H1 (cell line): ENCODE measurements around the gene EHBP1. TPM values are rescaled to one million over a fixed set of nuclear protein-coding genes. Genes with fewer than 3 reads are reported as not detected.

ENCODE experiments used
- CTCF ChIA-PET: fragments of 300-600 bp; sonication (Branson Sonifier 250); formaldehyde crosslinking; loops from one replicate; lab custom pipeline; 2021; ENCODE audit not compliant: partially characterized antibody; lab: Charles Lee
- POLR2A ChIA-PET: fragments of 300-600 bp; sonication (Branson Sonifier 250); formaldehyde crosslinking; loops from one replicate; lab custom pipeline; 2021; ENCODE audit warnings: inconsistent platforms; ENCODE audit not compliant: partially characterized antibody; lab: Charles Lee
- DNase-seq, 2 experiments: peaks; one replicate each; pipeline versions ENCODE4 v3.0.0 to v3.0.0-alpha.2; 2010 to 2022; ENCODE audit warnings: low spot score in 2 of 2, low read depth in 1 of 2, mixed read lengths in 1 of 2
- FAIRE-seq: peaks from 2 replicates; lab custom pipeline; 2011; peaks lifted over from hg19 to GRCh38; lab: Jason Lieb, UNC
- H2AFZ ChIP-seq: 2 replicates; pipeline ENCODE4 v1.8.1; 2012; ENCODE audit warnings: low read length, inconsistent platforms
- H2AK5ac ChIP-seq: 2 replicates; pipeline ENCODE4 v1.6.1; 2013; ENCODE audit warnings: low read depth, low read length
- H2BK120ac ChIP-seq: replicated peaks from 2 replicates; pipeline ENCODE3; 2013; ENCODE audit warnings: low read depth, low read length, inconsistent platforms
- H2BK12ac ChIP-seq: 2 replicates; pipeline ENCODE4 v1.6.1; 2013; ENCODE audit warnings: low read depth, low read length
- H2BK15ac ChIP-seq: 2 replicates; pipeline ENCODE4 v1.6.1; 2013; ENCODE audit warnings: low read length
- H2BK20ac ChIP-seq: 2 replicates; pipeline ENCODE4 v1.6.1; 2013; ENCODE audit warnings: low read length
- H2BK5ac ChIP-seq: 2 replicates; pipeline ENCODE4 v1.6.1; 2013; ENCODE audit warnings: low read depth, low read length
- H3K14ac ChIP-seq: 2 replicates; pipeline ENCODE4 v1.6.1; 2013; ENCODE audit warnings: inconsistent platforms; ENCODE audit not compliant: insufficient read length
- H3K18ac ChIP-seq: 2 replicates; pipeline ENCODE4 v1.6.1; 2013; ENCODE audit warnings: low read length; ENCODE audit errors: extremely low read depth
- H3K23ac ChIP-seq: 2 replicates; pipeline ENCODE4 v1.6.1; 2013; ENCODE audit warnings: inconsistent platforms; ENCODE audit not compliant: insufficient read length
- H3K23me2 ChIP-seq: 2 replicates; pipeline ENCODE4 v1.6.1; 2013; ENCODE audit warnings: low read depth, low read length
- H3K27ac ChIP-seq: 2 replicates; pipeline ENCODE4 v1.6.1; 2011; ENCODE audit warnings: low read depth, low read length, inconsistent platforms
- H3K27me3 ChIP-seq, 4 experiments: replicated peaks in 1 of 4; 1 replicate in 1 of 4; 2 replicates in 3 of 4; pipeline versions ENCODE4 v1.6.1 to v1.8.1; 2011 to 2013; ENCODE audit warnings: low read length in 3 of 4, mild to moderate bottlenecking in 3 of 4, inconsistent platforms in 2 of 4, mixed read lengths in 2 of 4, moderate library complexity in 1 of 4; ENCODE audit not compliant: control insufficient read depth in 3 of 4, insufficient read depth in 3 of 4; ENCODE audit errors: extremely low read depth in 1 of 4
- H3K36me3 ChIP-seq, 4 experiments: 2 replicates each; pipeline versions ENCODE4 v1.6.1 to v1.8.1; 2011 to 2013; ENCODE audit warnings: mild to moderate bottlenecking in 4 of 4, low read length in 3 of 4, moderate library complexity in 2 of 4, control low read depth in 1 of 4, inconsistent platforms in 1 of 4; ENCODE audit not compliant: insufficient read depth in 4 of 4, control insufficient read depth in 2 of 4
- H3K4ac ChIP-seq: replicated peaks from 2 replicates; pipeline ENCODE3; 2013; ENCODE audit warnings: low read length, low read depth, mixed read lengths, inconsistent platforms; ENCODE audit not compliant: insufficient read length
- H3K4me1 ChIP-seq, 4 experiments: replicated peaks in 1 of 4; 1 replicate in 1 of 4; 2 replicates in 3 of 4; pipeline versions ENCODE4 v1.6.1 to v1.8.1; 2011 to 2013; ENCODE audit warnings: low read length in 3 of 4, inconsistent platforms in 2 of 4, mixed read lengths in 1 of 4; ENCODE audit not compliant: insufficient read depth in 4 of 4, control insufficient read depth in 3 of 4
- H3K4me2 ChIP-seq, 2 experiments: 2 replicates each; pipeline versions ENCODE4 v1.6.1 to v1.8.1; 2011 to 2013; ENCODE audit warnings: low read depth in 2 of 2, low read length in 2 of 2, control low read depth in 1 of 2, inconsistent platforms in 1 of 2, mild to moderate bottlenecking in 1 of 2; ENCODE audit not compliant: insufficient read depth in 1 of 2
- H3K4me3 ChIP-seq, 4 experiments: fragments of 200-600, 300-600 bp in 1 of 4; sonication (generic), shearing (Covaris generic), sonication (Bioruptor Twin) in 1 of 4; 2 replicates each; pipeline versions ENCODE4 v1.5.1 to v1.8.1; 2011 to 2016; ENCODE audit warnings: low read length in 4 of 4, low read depth in 3 of 4, control low read depth in 2 of 4, inconsistent platforms in 2 of 4, mild to moderate bottlenecking in 2 of 4, mixed read lengths in 1 of 4, moderate library complexity in 1 of 4; ENCODE audit not compliant: insufficient read depth in 2 of 4; ENCODE audit errors: extremely low read depth in 1 of 4
- H3K56ac ChIP-seq: replicated peaks from 2 replicates; pipeline ENCODE3; 2013; ENCODE audit warnings: low read depth, mild to moderate bottlenecking, mixed read lengths, low read length, inconsistent platforms; ENCODE audit not compliant: insufficient read length
- H3K79me1 ChIP-seq: 2 replicates; pipeline ENCODE4 v1.6.1; 2013; ENCODE audit warnings: low read depth, low read length, control low read depth
- H3K79me2 ChIP-seq, 2 experiments: 2 replicates each; pipeline versions ENCODE4 v1.6.1 to v1.8.1; 2012 to 2013; ENCODE audit warnings: low read length in 2 of 2, mild to moderate bottlenecking in 2 of 2, inconsistent platforms in 1 of 2; ENCODE audit not compliant: insufficient read depth in 2 of 2, control insufficient read depth in 1 of 2
- H3K9ac ChIP-seq, 4 experiments: replicated peaks in 1 of 4; 1 replicate in 1 of 4; 2 replicates in 3 of 4; pipeline versions ENCODE4 v1.6.1 to v1.8.1; 2011 to 2013; ENCODE audit warnings: low read depth in 3 of 4, low read length in 3 of 4, control low read depth in 2 of 4, mild to moderate bottlenecking in 2 of 4, moderate library complexity in 2 of 4, inconsistent platforms in 1 of 4; ENCODE audit errors: extremely low read depth in 1 of 4
- H3K9me3 ChIP-seq, 2 experiments: 2 replicates each; pipeline versions ENCODE4 v1.6.1 to v1.8.1; 2012 to 2013; ENCODE audit warnings: mild to moderate bottlenecking in 2 of 2, moderate library complexity in 2 of 2, control low read depth in 1 of 2, inconsistent platforms in 1 of 2, low read depth in 1 of 2, low read length in 1 of 2, mixed read lengths in 1 of 2; ENCODE audit not compliant: insufficient read depth in 2 of 2
- H4K20me1 ChIP-seq, 2 experiments: replicated peaks in 1 of 2; 2 replicates each; pipeline versions ENCODE3 to v1.8.1; 2011 to 2013; ENCODE audit warnings: inconsistent platforms in 2 of 2, low read length in 2 of 2, mild to moderate bottlenecking in 1 of 2; ENCODE audit not compliant: insufficient read depth in 2 of 2, control insufficient read depth in 1 of 2
- H4K5ac ChIP-seq: 2 replicates; pipeline ENCODE4 v1.6.1; 2013; ENCODE audit warnings: low read length, low read depth, mixed read lengths, inconsistent platforms; ENCODE audit not compliant: insufficient read length
- H4K8ac ChIP-seq: 2 replicates; pipeline ENCODE4 v1.8.0; 2013; ENCODE audit warnings: mild to moderate bottlenecking, moderate library complexity, low read length, inconsistent platforms; ENCODE audit not compliant: insufficient read depth; ENCODE audit errors: extremely low read depth
- H4K91ac ChIP-seq: replicated peaks from 2 replicates; pipeline ENCODE3; 2013; ENCODE audit warnings: low read length, mixed read lengths, inconsistent platforms; ENCODE audit not compliant: insufficient read length
- ASH2L ChIP-seq: fragments of 200-600, 300-600 bp; sonication (generic); IDR thresholded peaks from one replicate; pipeline ENCODE4 v1.7.1; 2017; ENCODE audit warnings: low read length
- BCL11A ChIP-seq, 2 experiments: IDR thresholded peaks; one replicate each; pipeline ENCODE4 v1.6.1; 2011; ENCODE audit warnings: low read depth in 2 of 2, low read length in 2 of 2, mild to moderate bottlenecking in 2 of 2
- CBX5 ChIP-seq: fragments of 300-800, 300-1000 bp; sonication (generic); IDR thresholded peaks from 2 replicates; pipeline ENCODE4 v1.7.1; 2016; ENCODE audit warnings: antibody characterized with exemption, low read length, low read depth
- EGR1 ChIP-seq: IDR thresholded peaks from 2 replicates; pipeline ENCODE4 v1.6.1; 2011; ENCODE audit warnings: low read depth, low read length, borderline replicate concordance
- SIX5 ChIP-seq: IDR thresholded peaks from 2 replicates; pipeline ENCODE4 v1.6.1; 2011; ENCODE audit warnings: mild to moderate bottlenecking, low read depth, low read length
- WGBS, 2 experiments: shearing (Covaris generic) in 1 of 2; methylation state at CpG; one replicate each; pipeline versions ENCODE4 v1.1.6 to v1.1.7; 2013 to 2015; ENCODE audit warnings: low lambda C conversion rate in 2 of 2, mixed read lengths in 2 of 2, inconsistent platforms in 1 of 2, low coverage in 1 of 2, missing lambda C conversion rate in 1 of 2; ENCODE audit not compliant: insufficient replicate concordance in 2 of 2, insufficient coverage in 1 of 2, insufficient read length in 1 of 2; ENCODE audit errors: extremely low coverage in 1 of 2, missing lambda C conversion rate in 1 of 2; 5-methylcytosine and 5-hydroxymethylcytosine counted together
- polyA plus RNA-seq, 7 experiments: library from polyadenylated mRNA; depleted of rRNA in 3 of 7; stranded (reverse) in 5 of 7; unstranded in 2 of 7; fragments of >200 nt in 5 of 7; fragments of 200-250 nt in 2 of 7; gene quantifications; 1 replicate in 5 of 7; 2 replicates in 1 of 7; 4 replicates in 1 of 7; pipeline versions ENCODE4 v1.2.1 to v1.2.3, GENCODE V29; 2011 to 2013; ENCODE audit warnings: missing spikeins in 2 of 7, mixed read lengths in 2 of 7
- total RNA-seq: library from RNA; stranded (reverse); fragmentation: NEBNext Ultra II Directional; extraction: Animal tissue kit (Norgen Biotek cat#: 25700); gene quantifications from 2 replicates; pipeline ENCODE4 v1.2.1, GENCODE V29; 2021
- TF ChIP-seq, protein P1 (sequence below): IDR thresholded peaks from 2 replicates; pipeline ENCODE4 v1.6.1; 2012; ENCODE audit warnings: inconsistent platforms

The EHBP1 gene
- total and polyA plus RNA-seq, 2 of the 8 experiments (the other 6 are each of a cell fraction or from before 2014, with no cell fraction given), result 12.0 to 64.1 TPM

DNA sequence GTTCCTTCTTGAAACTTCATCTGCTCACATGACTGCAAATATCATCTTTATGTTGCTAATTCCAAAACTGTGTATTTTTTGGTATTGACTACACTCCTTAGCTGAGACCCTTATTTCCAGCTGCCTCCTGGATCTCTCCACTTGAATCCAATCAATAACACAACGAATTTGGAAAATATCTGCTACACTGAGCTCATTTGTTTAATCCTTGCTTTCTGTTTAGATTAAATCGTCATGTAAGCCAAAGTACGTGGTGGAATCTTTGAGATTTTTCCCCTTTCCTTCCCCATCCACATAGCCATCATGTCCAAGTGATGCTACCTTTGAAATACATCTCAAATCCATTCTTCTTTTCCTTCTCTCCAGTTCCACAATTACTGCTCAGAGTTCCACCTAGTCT lies 360.8 kb downstream of the EHBP1 start:
- Histone ChIP-seq H4K5ac (no peak overlapping the region), H3K36me3 (no peaks in the 10 kb centered on the region), H4K91ac (no peak overlapping the region), H3K9ac (no peak overlapping the region), H3K27me3 (peaks cover 0 to 14% (median 6%) of the 10 kb centered on the region in 4 experiments; a peak in 3 of 7 replicates), H3K23ac (no peak overlapping the region), H3K79me2 (no peaks in the 10 kb centered on the region), H3K4me3 (no peak overlapping the region), H4K8ac (no peak overlapping the region), H3K4ac (no peak overlapping the region), H3K27ac (no peak overlapping the region), H2AK5ac (no peak overlapping the region), H3K4me2 (no peak overlapping the region), H2BK20ac (no peak overlapping the region), H3K4me1 (no peaks in the 10 kb centered on the region), H3K14ac (no peak overlapping the region), H2BK12ac (no peak overlapping the region), H3K18ac (no peak overlapping the region), H2BK15ac (no peak overlapping the region), H3K56ac (no peak overlapping the region), H2AFZ (no peak overlapping the region), H4K20me1 (no peaks in the 10 kb centered on the region), H2BK5ac (no peak overlapping the region), H3K79me1 (no peaks in the 10 kb centered on the region), H3K9me3 (no peaks in the 10 kb centered on the region), H2BK120ac (no peak overlapping the region), H3K23me2 (no peaks in the 10 kb centered on the region)
- DNase-seq, result no peak
- POLR2A ChIA-PET, result interaction anchor here (0.7 kb wide), 1 partner anchor 522 kb away, joined by 3 read pairs; the partner anchor contains the start of genes MDH1 and WDPCP
- CTCF ChIA-PET, result interaction anchor here (0.6 to 1.6 kb wide), 3 partner anchors 11 to 308 kb away, joined by 3 to 7 read pairs (median 4); no protein-coding TSS in a partner anchor
- TF ChIP-seq EGR1 (no peak), ASH2L (no peak), SIX5 (no peak), CBX5 (no peak), BCL11A (IDR thresholded peaks at IDR 0.05; ENCODE audit: low read depth in 2 of 2, low read length in 2 of 2) (no peak)
- TF ChIP-seq, protein P1, sequence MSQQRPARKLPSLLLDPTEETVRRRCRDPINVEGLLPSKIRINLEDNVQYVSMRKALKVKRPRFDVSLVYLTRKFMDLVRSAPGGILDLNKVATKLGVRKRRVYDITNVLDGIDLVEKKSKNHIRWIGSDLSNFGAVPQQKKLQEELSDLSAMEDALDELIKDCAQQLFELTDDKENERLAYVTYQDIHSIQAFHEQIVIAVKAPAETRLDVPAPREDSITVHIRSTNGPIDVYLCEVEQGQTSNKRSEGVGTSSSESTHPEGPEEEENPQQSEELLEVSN, result no peak
- 84% methylated on average over 3 of the region's 3 CpGs; no CpG with 5 or more reads in 1 of the 2 experiments for WGBS, 2 experiments
- no peak for FAIRE-seq
